WERI-Rb-1 (cell line): ENCODE data around the gene PPP1CC.
"Not testable (repeated sequence)": the region's sequence is repeated elsewhere in the genome, so short reads cannot be mapped to it uniquely, and the experiment has no call there.

ENCODE experiments used
- DNase-seq: peaks from one replicate; pipeline ENCODE4 v3.0.0-alpha.2; 2020
- H3K27ac ChIP-seq: fragments of 250-450 bp; sonication (Bioruptor Pico); 2 replicates; pipeline ENCODE4 v1.5.1; 2020; ENCODE audit warnings: mild to moderate bottlenecking, moderate library complexity
- H3K27me3 ChIP-seq: fragments of 250-450 bp; sonication (Bioruptor Pico); 2 replicates; pipeline ENCODE4 v1.5.1; 2021; ENCODE audit warnings: mild to moderate bottlenecking, low read depth, moderate library complexity; ENCODE audit not compliant: insufficient read depth, severe bottlenecking
- H3K36me3 ChIP-seq: fragments of 250-450 bp; sonication (Bioruptor Pico); 2 replicates; pipeline ENCODE4 v1.5.1; 2020; ENCODE audit warnings: mild to moderate bottlenecking, moderate library complexity
- H3K4me3 ChIP-seq: 2 replicates; pipeline ENCODE4 v1.5.1; 2011; ENCODE audit warnings: low read depth, mild to moderate bottlenecking, control low read depth, low read length
- H3K9me3 ChIP-seq: fragments of 250-450 bp; sonication (Bioruptor Pico); 2 replicates; pipeline ENCODE4 v1.5.1; 2021; ENCODE audit warnings: mild to moderate bottlenecking, moderate library complexity; ENCODE audit not compliant: severe bottlenecking
- CTCF ChIP-seq: IDR thresholded peaks from 2 replicates; pipeline ENCODE4 v1.5.1; 2011; ENCODE audit warnings: low read depth, mild to moderate bottlenecking, control low read depth, inconsistent platforms, low read length

PPP1CC gene

DNA sequence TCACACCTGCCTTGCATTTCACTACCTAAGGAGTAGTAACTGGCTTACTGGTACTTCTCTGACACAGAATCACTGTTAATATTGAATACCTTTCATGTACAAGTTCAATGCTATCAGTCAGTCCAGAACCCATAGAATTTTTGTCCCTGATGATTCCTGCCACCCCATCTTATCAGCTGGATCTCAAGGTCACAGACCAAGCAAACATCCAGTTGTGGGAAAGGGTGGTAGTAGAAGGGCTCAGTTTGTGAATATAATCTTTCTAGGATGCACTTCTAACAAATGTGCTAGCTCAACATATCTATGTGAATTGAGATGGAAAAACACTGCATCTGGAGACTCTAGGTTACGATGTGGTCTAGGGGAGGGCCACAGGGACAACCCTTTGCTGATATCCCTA, 14.1 kb downstream of the PPP1CC start:
- DNase-seq = no peak
- no peaks in the 10 kb centered on the region for H3K9me3 ChIP-seq
- no peak overlapping the region for H3K4me3 ChIP-seq
- H3K27ac ChIP-seq = no peak overlapping the region
- no peak for TF ChIP-seq CTCF
- peaks cover 93% of the 10 kb centered on the region for H3K36me3 ChIP-seq
- H3K27me3 ChIP-seq = no peaks in the 10 kb centered on the region

DNA sequence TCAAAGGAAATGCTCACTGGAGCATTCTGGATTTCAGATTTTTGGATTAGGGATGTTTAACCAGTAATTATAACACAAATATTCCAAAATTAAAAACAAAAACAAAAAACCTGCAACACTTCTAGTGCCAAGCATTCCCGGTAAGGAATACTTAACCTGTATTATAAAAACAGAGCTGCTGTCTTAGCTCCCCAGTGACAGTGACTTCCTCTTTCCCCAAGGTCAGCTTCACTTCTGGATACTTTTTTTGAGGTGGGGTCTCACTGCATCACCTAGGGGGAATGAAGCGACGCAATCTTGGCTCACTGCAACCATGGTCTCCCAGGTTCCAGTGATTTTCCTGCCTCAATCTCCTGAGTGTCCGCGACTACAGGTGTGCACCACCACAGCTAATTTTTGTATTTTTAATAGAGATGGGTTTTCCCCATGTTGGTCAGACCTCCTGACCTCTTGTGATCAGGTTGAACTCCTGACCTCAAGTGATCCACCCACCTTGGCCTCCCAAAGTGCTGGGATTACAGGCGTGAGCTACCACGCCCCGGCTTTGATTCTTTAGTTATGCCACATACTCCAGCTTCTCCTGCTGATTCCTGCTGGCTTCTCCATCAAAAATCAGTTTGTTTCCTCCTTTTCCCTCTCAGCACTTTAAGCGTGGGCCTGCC, 15.9 kb downstream of the PPP1CC start:
- H3K36me3 ChIP-seq = peaks cover 95% of the 10 kb centered on the region
- no peak overlapping the region for H3K4me3 ChIP-seq
- no peak overlapping the region for H3K27ac ChIP-seq
- no peaks in the 10 kb centered on the region for H3K27me3 ChIP-seq
- DNase-seq = no peak
- TF ChIP-seq CTCF = no peak
- H3K9me3 ChIP-seq = no peaks in the 10 kb centered on the region

DNA sequence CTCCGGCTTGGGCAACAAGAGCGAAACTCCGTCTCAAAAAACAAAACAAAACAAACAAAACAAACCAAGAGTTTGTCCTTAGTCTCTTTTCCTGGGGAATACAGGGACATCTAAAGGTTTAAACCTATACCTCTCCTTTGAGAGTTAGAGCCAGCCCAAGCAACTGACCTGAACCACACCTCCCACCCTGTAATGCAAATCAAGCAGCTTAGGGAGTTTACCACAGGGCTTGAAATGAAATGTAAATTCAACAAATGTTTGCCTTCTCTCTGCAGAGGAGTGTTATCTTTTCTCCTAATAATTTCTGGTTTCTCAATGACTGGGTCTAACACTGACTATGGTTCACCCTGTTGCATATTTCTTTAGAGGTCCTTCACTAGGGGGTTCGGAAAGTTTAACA, 16.7 kb downstream of the PPP1CC start:
- H3K27me3 ChIP-seq = no peaks in the 10 kb centered on the region
- no peak for TF ChIP-seq CTCF
- no peak for DNase-seq
- no peaks in the 10 kb centered on the region for H3K9me3 ChIP-seq
- H3K36me3 ChIP-seq = peaks cover 95% of the 10 kb centered on the region
- H3K4me3 ChIP-seq = no peak overlapping the region
- H3K27ac ChIP-seq = no peak overlapping the region

DNA sequence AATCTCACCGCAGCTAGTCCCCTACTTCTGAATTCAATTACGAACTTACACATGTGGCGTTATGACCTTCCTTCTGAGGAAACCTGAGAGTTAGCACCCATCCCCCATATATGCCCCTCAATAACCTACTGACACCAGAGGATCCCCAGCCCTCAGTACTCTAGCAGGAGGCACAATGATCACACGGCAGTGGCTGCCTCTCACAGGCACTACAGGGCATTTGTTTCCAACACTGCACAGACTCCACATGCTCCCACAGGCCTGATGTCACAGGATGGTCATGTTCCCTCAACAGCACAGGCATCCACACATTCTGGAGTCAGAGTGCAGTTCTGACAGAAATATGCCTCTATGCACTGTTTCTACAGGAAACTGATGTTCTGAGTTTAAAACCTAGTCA, 17.4 kb downstream of the PPP1CC start:
- Histone ChIP-seq H3K36me3 (peaks cover 95% of the 10 kb centered on the region), H3K9me3 (no peaks in the 10 kb centered on the region), H3K4me3 (no peak overlapping the region), H3K27ac (no peak overlapping the region), H3K27me3 (no peaks in the 10 kb centered on the region)
- DNase-seq = no peak
- TF ChIP-seq CTCF = no peak

DNA sequence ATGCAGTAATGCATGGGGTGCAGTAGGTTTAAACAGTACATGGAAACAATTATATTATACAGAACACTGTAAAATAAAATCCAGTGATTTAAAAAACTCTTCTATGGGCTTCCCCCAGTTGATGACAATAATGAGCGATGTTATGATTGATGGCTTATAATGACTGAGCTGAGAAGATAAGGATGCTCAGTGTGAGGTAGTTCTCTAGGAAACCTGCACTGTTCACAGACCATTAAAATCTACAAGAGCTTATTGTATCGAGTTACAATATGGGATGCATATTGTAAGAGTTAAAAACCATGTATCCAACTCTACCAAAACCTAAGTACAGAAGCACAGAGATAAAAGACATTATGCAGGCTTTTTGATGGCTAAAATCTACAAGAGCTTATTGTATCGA, 19.8 kb downstream of the PPP1CC start:
- not testable (repeated sequence) for H3K4me3 ChIP-seq, DNase-seq, H3K9me3 ChIP-seq, H3K27me3 ChIP-seq, H3K27ac ChIP-seq
- H3K36me3 ChIP-seq = peaks cover 88% of the 10 kb centered on the region

- Histone ChIP-seq H3K9me3 (no peaks in the 10 kb centered on the region), H3K36me3 (peaks cover 81% of the 10 kb centered on the region), H3K4me3 (no peak overlapping the region), H3K27ac (no peak overlapping the region), H3K27me3 (no peaks in the 10 kb centered on the region)
- DNase-seq = no peak
- TF ChIP-seq CTCF = no peak
Measured at GRCh38 chr12:110721570-110721969, 21.1 kb downstream of the PPP1CC start.
